Measurements from ENCODE around the gene NRTN. TPM values are rescaled to one million over a fixed set of nuclear protein-coding genes. Genes with fewer than 3 reads are reported as not detected.

Gene NRTN
- total RNA-seq, 3 donors from 2014 or later (not counting 1 experiment from before 2014, with no cell fraction given), result 0.33 to 0.34 TPM; not detected in 1

GRCh38 chr19:5789351-5789761, 15.5 kb upstream of the NRTN start:
- Histone ChIP-seq H3K27me3 (ENCODE audit: control insufficient read depth, insufficient read depth, low read length) (no peaks in the 10 kb centered on the region), H3K27ac (ENCODE audit: low read length) (no peak overlapping the region), H3K4me1 (ENCODE audit: control insufficient read depth, insufficient read depth, low read length) (peaks cover 18% of the 10 kb centered on the region), H3K36me3 (ENCODE audit: control insufficient read depth, insufficient read depth, low read length) (peaks cover 50% of the 10 kb centered on the region), H3K4me3 (ENCODE audit: low read length) (no peak overlapping the region), H3K9me3 (ENCODE audit: control insufficient read depth, insufficient read depth, low read length) (no peaks in the 10 kb centered on the region)
- no peak overlapping the region for H3K4me3 Mint-ChIP-seq
- no peaks in the 10 kb centered on the region for H3K36me3 Mint-ChIP-seq
- H3K27ac Mint-ChIP-seq, result peak overlapping the region in 1 of 2 donors; percentile 100
- WGBS (ENCODE audit: insufficient coverage), result 97% methylated on average over 39 of the region's 39 CpGs
- no peaks in the 10 kb centered on the region for H3K9me3 Mint-ChIP-seq
- H3K4me1 Mint-ChIP-seq, result peaks cover 14 to 22% of the 10 kb centered on the region in 2 donors
- no peak for TF ChIP-seq CTCF (IDR thresholded peaks at IDR 0.05)
- ATAC-seq (no peak), DNase-seq (no peak)
- H3K27me3 Mint-ChIP-seq (ENCODE audit: low read depth in 2 of 2), result peaks cover 0 to 3% of the 10 kb centered on the region in 2 donors
- intact Hi-C loops (cut with micrococcal nuclease), result no loop called here

GRCh38 chr19:5789886-5790558, 14.8 kb upstream of the NRTN start:
- Mint-ChIP-seq H3K36me3 (no peaks in the 10 kb centered on the region), H3K4me1 (peaks cover 14 to 22% of the 10 kb centered on the region in 2 donors), H3K9me3 (no peaks in the 10 kb centered on the region), H3K4me3 (peak overlapping the region; percentile 100), H3K27ac (peak overlapping the region; percentile 100), H3K27me3 (ENCODE audit: low read depth in 2 of 2) (peaks cover 0 to 3% of the 10 kb centered on the region in 2 donors)
- H3K9me3 ChIP-seq (ENCODE audit: control insufficient read depth, insufficient read depth, low read length), result no peaks in the 10 kb centered on the region
- no peak for TF ChIP-seq CTCF (IDR thresholded peaks at IDR 0.05)
- 87% methylated on average over 26 of the region's 26 CpGs for WGBS (ENCODE audit: insufficient coverage)
- peak overlapping the region; percentile 99 for H3K27ac ChIP-seq (ENCODE audit: low read length)
- no peak for ATAC-seq
- peaks cover 43% of the 10 kb centered on the region for H3K36me3 ChIP-seq (ENCODE audit: control insufficient read depth, insufficient read depth, low read length)
- peak in 1 of 2 donors; percentile 24 for DNase-seq
- intact Hi-C loops (cut with micrococcal nuclease), result loop anchor here (1.0 to 2.0 kb wide), 3 partner anchors 69 to 114 kb away; partner anchors contain the start of genes CATSPERD, HSD11B1L, LONP1 and MICOS13
- H3K27me3 ChIP-seq (ENCODE audit: control insufficient read depth, insufficient read depth, low read length), result no peaks in the 10 kb centered on the region
- H3K4me1 ChIP-seq (ENCODE audit: control insufficient read depth, insufficient read depth, low read length), result peaks cover 18% of the 10 kb centered on the region
- H3K4me3 ChIP-seq (ENCODE audit: low read length), result peak overlapping the region; percentile 96

- Histone ChIP-seq H3K4me3 (ENCODE audit: low read length) (peak within 1 kb of the TSS; percentile 96), H3K36me3 (ENCODE audit: control insufficient read depth, insufficient read depth, low read length) (peaks cover 37% of the 10 kb centered on the region), H3K9me3 (ENCODE audit: control insufficient read depth, insufficient read depth, low read length) (no peaks in the 10 kb centered on the region), H3K27me3 (ENCODE audit: control insufficient read depth, insufficient read depth, low read length) (no peaks in the 10 kb centered on the region), H3K4me1 (ENCODE audit: control insufficient read depth, insufficient read depth, low read length) (peaks cover 18% of the 10 kb centered on the region), H3K27ac (ENCODE audit: low read length) (peak within 1 kb of the TSS; percentile 99)
- H3K27ac Mint-ChIP-seq, result peak within 1 kb of the TSS; percentile 100
- DNase-seq (peak; percentile 95 to 98), ATAC-seq (peak; percentile 90 to 98 (median 92))
- H3K4me1 Mint-ChIP-seq, result peaks cover 14 to 22% of the 10 kb centered on the region in 2 donors
- 12% methylated on average over 72 of the region's 72 CpGs for WGBS (ENCODE audit: insufficient coverage)
- intact Hi-C loops (cut with micrococcal nuclease), result loop anchor here (1.0 to 2.0 kb wide), 3 partner anchors 70 to 113 kb away; partner anchors contain the start of genes CATSPERD, HSD11B1L, LONP1 and MICOS13
- TF ChIP-seq CTCF (IDR thresholded peaks at IDR 0.05), result no peak
- peaks cover 0 to 3% of the 10 kb centered on the region in 2 donors for H3K27me3 Mint-ChIP-seq (ENCODE audit: low read depth in 2 of 2)
- H3K36me3 Mint-ChIP-seq, result no peaks in the 10 kb centered on the region
- H3K9me3 Mint-ChIP-seq, result no peaks in the 10 kb centered on the region
- H3K4me3 Mint-ChIP-seq, result peak within 1 kb of the TSS; percentile 100
These were observed 14.0 kb upstream of the NRTN start, which contains the start of gene DUS3L for GRCh38 chr19:5790559-5791520. TSS of gene DUS3L (minus strand) at chr19:5791163. CDS start at chr19:5791141, 22 bp downstream.
